Right lobe of liver (tissue), 4 donors: ENCODE measurements around the gene PM20D1.

Source experiments
- CTCF ChIP-seq, 4 donors: fragments of 200-600 bp in 3 of 4; fragments of 450-650 bp in 1 of 4; IDR thresholded peaks; one replicate each; pipeline versions ENCODE4 v1.5.1 to v1.8.0; 2016 to 2022; ENCODE audit warnings: antibody characterized with exemption in 4 of 4, mild to moderate bottlenecking in 2 of 4
- POLR2A ChIP-seq: fragments of 450-650 bp; IDR thresholded peaks from one replicate; pipeline ENCODE4 v1.6.1; 2017; ENCODE audit warnings: antibody characterized with exemption, mild to moderate bottlenecking
- donor health status: DM: no; HTN: no; CAD: no.
- donor health status: DM: no; HTN: no; CAD: no.
- donor health status: DM: no; HTN: yes; CAD: no.

GRCh38 chr1:205822397-205822796, 27.5 kb downstream of the PM20D1 start:
- TF ChIP-seq CTCF (IDR thresholded peaks at IDR 0.05) (no peak), POLR2A (no peak)
